Karpas-422 (cell line): Measurements from ENCODE around the gene LIPT2. TPM values are rescaled to one million over a fixed set of nuclear protein-coding genes. Genes with fewer than 3 reads are reported as not detected.

Experiments
- DNase-seq: peaks from one replicate; pipeline ENCODE4 v3.0.0-alpha.2; 2015
- H2AFZ ChIP-seq: fragments of 200-600 bp; sonication (generic); 2 replicates; pipeline ENCODE4 v1.6.1; 2014; ENCODE audit warnings: antibody characterized with exemption, low read length, mixed read lengths
- H3K27ac ChIP-seq: fragments of 200-600 bp; sonication (generic); 2 replicates; pipeline ENCODE4 v1.5.1; 2014; ENCODE audit warnings: mild to moderate bottlenecking, low read length, moderate library complexity
- H3K27me3 ChIP-seq: fragments of 200-600 bp; sonication (generic); 2 replicates; pipeline ENCODE4 v1.6.1; 2014; ENCODE audit warnings: low read length, mixed read lengths
- H3K36me3 ChIP-seq: fragments of 200-600 bp; sonication (generic); 2 replicates; pipeline ENCODE4 v1.6.1; 2014; ENCODE audit warnings: low read length, mixed read lengths; ENCODE audit not compliant: insufficient read depth
- H3K4me1 ChIP-seq: fragments of 200-600 bp; sonication (generic); 2 replicates; pipeline ENCODE4 v1.6.1; 2014; ENCODE audit warnings: mild to moderate bottlenecking, low read length, mixed read lengths
- H3K4me2 ChIP-seq: fragments of 200-600 bp; sonication (generic); 2 replicates; pipeline ENCODE4 v1.6.1; 2014; ENCODE audit warnings: low read length, low read depth, mild to moderate bottlenecking; ENCODE audit not compliant: poor library complexity, severe bottlenecking
- H3K4me3 ChIP-seq: fragments of 200-600 bp; sonication (generic); 2 replicates; pipeline ENCODE4 v1.5.1; 2014; ENCODE audit warnings: mild to moderate bottlenecking, antibody characterized with exemption, low read length, mixed read lengths
- H3K79me2 ChIP-seq: fragments of 200-600 bp; sonication (generic); 2 replicates; pipeline ENCODE4 v1.6.1; 2014; ENCODE audit warnings: mild to moderate bottlenecking, low read length, mixed read lengths
- H3K9ac ChIP-seq: fragments of 200-600 bp; sonication (generic); 2 replicates; pipeline ENCODE4 v1.6.0; 2014; ENCODE audit warnings: low read length
- H3K9me2 ChIP-seq: fragments of 200-600 bp; sonication (generic), shearing (Covaris generic); replicated peaks from 2 replicates; pipeline ENCODE4 v1.6.0; 2014; ENCODE audit warnings: mild to moderate bottlenecking, low read length, moderate library complexity; ENCODE audit not compliant: insufficient read depth
- H3K9me3 ChIP-seq: fragments of 300-700, 200-600 bp; sonication (generic); 2 replicates; pipeline ENCODE4 v1.6.1; 2014; ENCODE audit warnings: low read length, mixed read lengths
- H4K20me1 ChIP-seq: fragments of 200-600 bp; sonication (generic); 2 replicates; pipeline ENCODE4 v1.6.1; 2014; ENCODE audit warnings: mild to moderate bottlenecking, antibody characterized with exemption, low read length, low read depth; ENCODE audit not compliant: insufficient read depth
- total RNA-seq: library from RNA; depleted of rRNA; stranded (reverse); fragments of >200 nt; shearing (Covaris generic); gene quantifications from 2 replicates; pipeline ENCODE4 v1.2.3, GENCODE V29; 2014; ENCODE audit warnings: low replicate concordance

The LIPT2 gene
- total RNA-seq, 1 experiment from 2014 or later, result 5.9 TPM

DNA sequence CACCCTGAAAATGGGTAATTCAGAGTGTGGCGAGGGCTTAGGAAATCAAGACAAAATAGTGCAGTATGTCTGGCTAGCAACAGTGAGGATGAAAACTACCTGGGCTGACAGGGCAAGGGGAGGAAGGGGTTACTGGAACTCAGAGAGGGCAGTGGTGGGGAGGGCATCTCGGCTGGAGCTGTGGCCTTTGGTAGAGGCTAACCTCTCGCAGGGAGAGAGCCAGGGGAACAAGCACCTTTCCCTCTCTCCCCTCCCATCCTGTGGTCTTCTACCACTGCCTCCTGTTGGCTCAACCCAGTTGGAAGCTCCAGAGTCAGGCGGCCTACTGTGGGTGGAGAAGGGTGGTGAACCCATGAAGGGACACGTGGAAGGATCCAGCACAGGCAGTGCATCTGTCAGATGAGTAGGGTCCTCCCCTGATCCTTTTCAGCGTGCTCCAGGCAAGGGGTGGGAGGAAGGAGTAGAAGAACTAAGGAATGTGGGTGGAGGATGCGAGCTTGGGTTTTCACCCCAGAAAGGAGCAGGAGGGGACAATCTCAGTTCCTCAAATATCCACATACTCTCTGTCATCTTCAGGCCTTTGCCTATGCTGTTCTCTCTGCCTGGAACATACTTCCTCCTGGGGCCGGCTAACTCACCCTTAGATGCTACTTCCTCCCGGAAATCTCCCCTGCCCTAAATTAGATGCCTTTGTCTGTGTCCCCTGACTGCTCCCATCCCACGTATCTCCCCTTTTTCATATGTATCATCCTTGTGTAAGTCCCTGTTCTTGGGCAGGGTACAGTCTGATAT lies 19.9 kb downstream of the LIPT2 start:
- no peaks in the 10 kb centered on the region for H3K36me3 ChIP-seq
- no peaks in the 10 kb centered on the region for H3K9me3 ChIP-seq
- H4K20me1 ChIP-seq, result no peaks in the 10 kb centered on the region
- no peaks in the 10 kb centered on the region for H3K9me2 ChIP-seq
- H3K4me3 ChIP-seq, result no peak overlapping the region
- H3K27me3 ChIP-seq, result no peaks in the 10 kb centered on the region
- H3K9ac ChIP-seq, result no peak overlapping the region
- no peak overlapping the region for H3K4me2 ChIP-seq
- no peaks in the 10 kb centered on the region for H3K4me1 ChIP-seq
- no peak for DNase-seq
- H3K79me2 ChIP-seq, result no peaks in the 10 kb centered on the region
- no peak overlapping the region for H2AFZ ChIP-seq
- H3K27ac ChIP-seq, result no peak overlapping the region

DNA sequence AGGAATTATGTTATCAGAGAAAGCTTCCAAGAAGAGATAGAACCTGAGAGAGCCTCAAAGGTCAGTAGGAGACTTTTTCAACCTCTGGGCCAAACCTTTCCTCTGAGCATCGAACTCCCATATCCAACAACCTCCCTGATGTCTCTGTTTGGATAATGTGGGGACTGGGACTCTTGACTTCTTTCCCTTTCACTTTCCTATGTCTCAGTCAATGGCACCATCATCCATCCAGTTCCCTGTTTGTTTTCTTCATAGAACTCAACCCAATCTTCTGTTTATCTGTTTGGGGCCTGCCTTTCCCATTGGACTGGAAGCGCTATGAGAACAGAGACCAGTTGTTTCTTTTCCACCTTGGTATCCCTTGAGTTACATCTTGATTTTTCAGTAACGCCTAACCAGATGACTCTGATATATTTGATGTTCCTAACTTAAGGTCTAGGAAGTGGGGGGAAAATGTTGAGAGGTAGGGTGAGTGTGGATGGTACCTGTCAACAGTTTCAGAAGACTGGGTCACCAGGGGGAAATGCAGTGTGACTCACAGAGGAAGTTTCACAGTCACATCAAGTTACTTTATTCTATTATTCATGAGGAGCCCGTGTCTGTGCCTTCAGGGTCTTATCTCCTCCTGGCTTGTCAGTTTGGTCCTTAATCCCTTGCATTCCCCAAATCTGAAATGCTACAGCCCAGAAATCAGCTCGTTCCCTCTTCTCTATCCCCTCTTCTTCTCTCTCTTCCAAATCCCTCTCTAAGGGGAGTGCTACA lies 21.7 kb downstream of the LIPT2 start:
- no peaks in the 10 kb centered on the region for H3K36me3 ChIP-seq
- H3K9me3 ChIP-seq, result no peaks in the 10 kb centered on the region
- H2AFZ ChIP-seq, result no peak overlapping the region
- H3K4me3 ChIP-seq, result no peak overlapping the region
- H3K27ac ChIP-seq, result no peak overlapping the region
- no peaks in the 10 kb centered on the region for H3K27me3 ChIP-seq
- no peaks in the 10 kb centered on the region for H3K4me1 ChIP-seq
- no peaks in the 10 kb centered on the region for H4K20me1 ChIP-seq
- H3K9ac ChIP-seq, result no peak overlapping the region
- DNase-seq, result no peak
- no peak overlapping the region for H3K4me2 ChIP-seq
- H3K9me2 ChIP-seq, result no peaks in the 10 kb centered on the region
- H3K79me2 ChIP-seq, result no peaks in the 10 kb centered on the region

DNA sequence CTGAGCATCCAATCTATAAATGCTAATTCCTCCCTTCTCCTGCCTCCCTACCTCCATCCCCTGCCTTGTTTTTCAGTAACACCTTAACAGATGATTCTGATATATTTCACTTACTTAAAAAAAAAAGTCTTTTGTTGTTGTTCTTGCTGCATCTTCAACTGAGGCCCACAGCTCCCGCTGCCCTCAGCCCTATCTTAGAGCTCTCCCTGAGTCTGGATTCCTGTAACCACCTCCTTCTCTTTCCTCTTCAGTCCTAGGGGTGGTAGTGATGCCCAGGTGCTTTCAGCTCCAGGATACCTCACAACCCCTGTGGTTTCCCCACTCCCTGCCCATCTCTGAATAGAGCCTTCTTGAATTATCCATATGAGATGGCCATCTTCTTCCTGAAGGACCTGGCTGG lies 22.5 kb downstream of the LIPT2 start:
- Histone ChIP-seq H3K4me2 (no peak overlapping the region), H3K9me2 (no peaks in the 10 kb centered on the region), H2AFZ (no peak overlapping the region), H4K20me1 (no peaks in the 10 kb centered on the region), H3K9ac (no peak overlapping the region), H3K27me3 (no peaks in the 10 kb centered on the region), H3K4me3 (no peak overlapping the region), H3K79me2 (no peaks in the 10 kb centered on the region), H3K4me1 (peaks cover 5% of the 10 kb centered on the region), H3K36me3 (no peaks in the 10 kb centered on the region), H3K27ac (no peak overlapping the region), H3K9me3 (no peaks in the 10 kb centered on the region)
- DNase-seq, result no peak

DNA sequence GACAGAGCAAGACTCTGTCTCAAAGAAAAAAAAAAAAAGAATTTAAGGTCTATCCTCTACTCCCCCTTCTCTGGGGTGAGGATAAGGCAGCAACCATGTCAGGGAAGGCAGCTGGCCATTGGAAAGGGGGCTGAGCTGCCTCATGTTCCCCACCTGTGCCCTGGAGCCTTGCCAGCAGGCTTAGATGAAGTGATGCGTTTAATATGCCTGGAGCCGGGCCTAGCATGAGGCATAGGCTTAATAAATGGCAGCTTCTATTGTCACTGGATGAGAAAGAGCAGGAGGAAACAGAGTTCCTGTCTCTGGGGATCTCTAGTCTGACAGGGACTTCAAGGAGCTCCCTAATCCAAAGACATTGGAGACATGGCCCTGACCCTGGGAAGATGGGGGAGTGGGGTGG lies 23.0 kb downstream of the LIPT2 start:
- no peak for DNase-seq
- H3K9ac ChIP-seq, result no peak overlapping the region

DNA sequence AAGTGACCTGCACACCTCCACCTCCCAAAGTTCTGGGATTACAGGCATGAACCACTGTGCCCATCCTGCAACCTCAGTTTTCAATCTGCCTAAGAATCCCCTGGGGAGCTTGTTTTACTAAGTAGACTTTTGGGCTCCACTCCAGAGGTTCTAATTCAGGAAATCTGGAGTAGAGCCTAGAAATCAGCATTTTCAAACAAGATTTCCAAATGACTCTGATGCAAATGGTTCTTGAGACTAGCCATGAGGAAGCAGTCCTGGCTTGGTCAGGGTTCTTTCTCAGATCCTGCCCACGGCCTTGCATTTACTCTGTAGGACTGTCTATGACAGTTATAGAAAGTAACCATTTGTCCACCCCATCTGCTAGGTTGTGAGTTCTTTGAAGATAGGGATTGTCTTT lies 24.6 kb downstream of the LIPT2 start:
- H4K20me1 ChIP-seq, result no peaks in the 10 kb centered on the region

More for the DNA sequence above, 23.0 kb downstream of the LIPT2 start:
- no peaks in the 10 kb centered on the region for H3K27me3 ChIP-seq
- no peak overlapping the region for H3K4me2 ChIP-seq
- H3K27ac ChIP-seq, result no peak overlapping the region
- H4K20me1 ChIP-seq, result no peaks in the 10 kb centered on the region
- H2AFZ ChIP-seq, result no peak overlapping the region
- peaks cover 6% of the 10 kb centered on the region for H3K4me1 ChIP-seq
- no peak overlapping the region for H3K4me3 ChIP-seq
- no peaks in the 10 kb centered on the region for H3K9me3 ChIP-seq
- no peaks in the 10 kb centered on the region for H3K36me3 ChIP-seq
- no peaks in the 10 kb centered on the region for H3K79me2 ChIP-seq
- H3K9me2 ChIP-seq, result no peaks in the 10 kb centered on the region

DNA sequence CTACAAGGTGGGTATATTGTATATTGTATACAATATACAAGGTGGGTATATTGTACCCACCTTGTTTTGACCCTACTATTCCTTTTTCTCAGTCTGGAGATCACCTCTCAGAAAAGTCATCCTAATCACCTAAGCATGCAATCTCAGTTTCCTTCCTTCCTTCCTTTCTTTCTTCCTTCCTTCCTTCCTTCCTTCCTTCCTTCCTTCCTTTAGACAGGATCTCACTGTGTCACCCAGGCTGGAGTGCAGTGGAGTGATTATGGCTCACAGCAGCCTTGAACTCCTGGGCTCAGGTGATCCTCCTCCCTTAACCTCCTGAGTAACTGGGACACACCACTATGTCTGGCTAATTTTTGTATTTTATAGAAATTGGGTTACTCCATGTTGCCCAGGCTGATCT lies 25.0 kb downstream of the LIPT2 start:
- no peaks in the 10 kb centered on the region for H4K20me1 ChIP-seq
- H3K9me3 ChIP-seq, result no peaks in the 10 kb centered on the region

More for the DNA sequence above, 24.6 kb downstream of the LIPT2 start:
- no peak overlapping the region for H3K9ac ChIP-seq
- no peaks in the 10 kb centered on the region for H3K27me3 ChIP-seq
- no peak for DNase-seq
- no peak overlapping the region for H3K4me3 ChIP-seq
- H3K4me1 ChIP-seq, result peaks cover 6% of the 10 kb centered on the region
- H3K9me3 ChIP-seq, result no peaks in the 10 kb centered on the region
- no peaks in the 10 kb centered on the region for H3K9me2 ChIP-seq
- H3K36me3 ChIP-seq, result no peaks in the 10 kb centered on the region
- H3K79me2 ChIP-seq, result no peaks in the 10 kb centered on the region
- no peak overlapping the region for H2AFZ ChIP-seq
- no peak overlapping the region for H3K27ac ChIP-seq
- no peak overlapping the region for H3K4me2 ChIP-seq

DNA sequence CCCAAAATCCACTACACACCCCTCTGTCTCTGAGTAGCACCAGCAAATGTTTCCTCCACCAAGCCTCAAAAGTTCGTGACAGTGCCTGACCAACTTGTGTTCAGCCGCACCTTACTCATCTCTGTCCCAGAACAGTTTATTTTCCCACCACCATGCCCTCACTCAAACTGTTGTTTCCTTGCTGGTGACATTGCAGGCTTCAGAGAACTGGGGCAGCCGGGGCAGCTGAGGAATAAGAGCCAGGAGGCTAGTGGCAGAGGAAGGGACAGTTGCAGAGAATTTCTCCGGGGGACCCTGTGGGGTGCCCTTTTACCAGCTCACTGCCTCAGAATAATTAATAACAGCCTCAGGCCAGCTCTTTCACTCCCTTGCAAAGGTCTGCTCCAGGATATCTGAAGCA lies 25.5 kb downstream of the LIPT2 start:
- Histone ChIP-seq H2AFZ (no peak overlapping the region), H3K4me2 (no peak overlapping the region)
- DNase-seq, result no peak

More for the DNA sequence above, 25.0 kb downstream of the LIPT2 start:
- Histone ChIP-seq H3K79me2 (no peaks in the 10 kb centered on the region), H2AFZ (no peak overlapping the region), H3K4me2 (no peak overlapping the region), H3K4me1 (peaks cover 6% of the 10 kb centered on the region), H3K4me3 (no peak overlapping the region), H3K36me3 (no peaks in the 10 kb centered on the region), H3K27ac (no peak overlapping the region), H3K9me2 (no peaks in the 10 kb centered on the region), H3K27me3 (no peaks in the 10 kb centered on the region), H3K9ac (no peak overlapping the region)
- DNase-seq, result no peak

More for the DNA sequence above, 25.5 kb downstream of the LIPT2 start:
- H3K27ac ChIP-seq, result no peak overlapping the region
- H3K9me2 ChIP-seq, result no peaks in the 10 kb centered on the region
- no peak overlapping the region for H3K9ac ChIP-seq
- no peaks in the 10 kb centered on the region for H4K20me1 ChIP-seq
- H3K4me3 ChIP-seq, result no peak overlapping the region
- no peaks in the 10 kb centered on the region for H3K36me3 ChIP-seq
- peaks cover 6% of the 10 kb centered on the region for H3K4me1 ChIP-seq
- no peaks in the 10 kb centered on the region for H3K9me3 ChIP-seq
- no peaks in the 10 kb centered on the region for H3K27me3 ChIP-seq
- H3K79me2 ChIP-seq, result no peaks in the 10 kb centered on the region
